Measurements from ENCODE around the gene COMMD1.

DNA sequence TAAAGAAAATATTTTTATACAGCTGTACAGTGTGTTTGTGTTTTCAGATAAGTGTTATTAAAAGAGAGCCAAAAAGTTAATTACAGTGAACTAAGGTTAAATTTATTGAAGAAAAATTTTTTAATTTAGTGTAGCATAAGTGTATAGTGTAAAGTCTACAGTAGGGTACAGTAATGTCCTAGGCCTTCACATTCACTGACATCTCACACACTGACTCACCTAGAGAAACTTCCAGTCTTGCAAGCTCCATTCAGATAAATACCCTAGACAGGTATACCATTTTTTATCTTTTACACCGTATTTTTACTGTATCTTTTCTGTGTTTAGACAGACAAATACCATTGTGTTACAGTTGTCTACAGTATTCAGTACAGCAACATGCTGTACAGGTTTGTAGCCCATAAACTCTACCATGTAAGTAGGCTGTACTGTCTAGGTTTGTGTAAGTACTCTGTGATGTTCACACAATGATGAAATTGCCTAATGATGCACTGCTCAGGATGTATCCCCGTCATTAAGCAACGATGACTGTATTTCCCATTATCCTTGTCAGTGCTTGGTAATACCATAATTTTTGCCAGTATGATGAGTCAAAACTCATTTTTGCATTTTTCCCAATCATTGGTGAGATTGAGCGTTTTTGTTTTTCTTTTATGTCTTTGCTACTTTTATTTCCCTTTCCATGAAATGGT is 242.3 kb downstream of the COMMD1 start:
- TF ChIP-seq, protein P1, sequence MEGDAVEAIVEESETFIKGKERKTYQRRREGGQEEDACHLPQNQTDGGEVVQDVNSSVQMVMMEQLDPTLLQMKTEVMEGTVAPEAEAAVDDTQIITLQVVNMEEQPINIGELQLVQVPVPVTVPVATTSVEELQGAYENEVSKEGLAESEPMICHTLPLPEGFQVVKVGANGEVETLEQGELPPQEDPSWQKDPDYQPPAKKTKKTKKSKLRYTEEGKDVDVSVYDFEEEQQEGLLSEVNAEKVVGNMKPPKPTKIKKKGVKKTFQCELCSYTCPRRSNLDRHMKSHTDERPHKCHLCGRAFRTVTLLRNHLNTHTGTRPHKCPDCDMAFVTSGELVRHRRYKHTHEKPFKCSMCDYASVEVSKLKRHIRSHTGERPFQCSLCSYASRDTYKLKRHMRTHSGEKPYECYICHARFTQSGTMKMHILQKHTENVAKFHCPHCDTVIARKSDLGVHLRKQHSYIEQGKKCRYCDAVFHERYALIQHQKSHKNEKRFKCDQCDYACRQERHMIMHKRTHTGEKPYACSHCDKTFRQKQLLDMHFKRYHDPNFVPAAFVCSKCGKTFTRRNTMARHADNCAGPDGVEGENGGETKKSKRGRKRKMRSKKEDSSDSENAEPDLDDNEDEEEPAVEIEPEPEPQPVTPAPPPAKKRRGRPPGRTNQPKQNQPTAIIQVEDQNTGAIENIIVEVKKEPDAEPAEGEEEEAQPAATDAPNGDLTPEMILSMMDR (IDR thresholded peaks at IDR 0.05; ENCODE audit: insufficient read depth, low read length, poor library complexity, severe bottlenecking), result no peak
- TF ChIP-seq EZH2phosphoT487 (conservative IDR thresholded peaks at IDR 0.05; ENCODE audit: low read length), result no peak

Data from SU-DHL-6 (cell line).